ENCODE data around the gene MEN1.

The MEN1 gene

GRCh38 chr11:64769283-64769682, 41.1 kb downstream of the MEN1 start:
- no peak overlapping the region for H3K9ac ChIP-seq (ENCODE audit: low read depth, low read length)
- peaks cover 11% of the 10 kb centered on the region; the same call in 1 of the 2 replicates for H3K4me1 ChIP-seq (ENCODE audit: insufficient read depth, low read length)
- no peaks in the 10 kb centered on the region for H3K9me3 ChIP-seq (ENCODE audit: insufficient read depth, low read depth, low read length)
- peaks cover 96% of the 10 kb centered on the region for H3K36me3 ChIP-seq (ENCODE audit: insufficient read depth, low read depth, low read length)
- H3K27me3 ChIP-seq (ENCODE audit: insufficient read depth, low read length), result no peaks in the 10 kb centered on the region
- H3K4me3 ChIP-seq (ENCODE audit: low read length), result no peak overlapping the region
- H3K27ac ChIP-seq (ENCODE audit: low read length), result no peak overlapping the region

GRCh38 chr11:64768300-64768694, 42.1 kb downstream of the MEN1 start:
- H3K27ac ChIP-seq (ENCODE audit: low read length), result no peak overlapping the region
- no peak overlapping the region for H3K4me3 ChIP-seq (ENCODE audit: low read length)
- peaks cover 95% of the 10 kb centered on the region for H3K36me3 ChIP-seq (ENCODE audit: insufficient read depth, low read depth, low read length)
- no peaks in the 10 kb centered on the region for H3K27me3 ChIP-seq (ENCODE audit: insufficient read depth, low read length)
- no peaks in the 10 kb centered on the region for H3K9me3 ChIP-seq (ENCODE audit: insufficient read depth, low read depth, low read length)
- H3K4me1 ChIP-seq (ENCODE audit: insufficient read depth, low read length), result peaks cover 21% of the 10 kb centered on the region; the same call in 1 of the 2 replicates
- H3K9ac ChIP-seq (ENCODE audit: low read depth, low read length), result no peak overlapping the region

DNA sequence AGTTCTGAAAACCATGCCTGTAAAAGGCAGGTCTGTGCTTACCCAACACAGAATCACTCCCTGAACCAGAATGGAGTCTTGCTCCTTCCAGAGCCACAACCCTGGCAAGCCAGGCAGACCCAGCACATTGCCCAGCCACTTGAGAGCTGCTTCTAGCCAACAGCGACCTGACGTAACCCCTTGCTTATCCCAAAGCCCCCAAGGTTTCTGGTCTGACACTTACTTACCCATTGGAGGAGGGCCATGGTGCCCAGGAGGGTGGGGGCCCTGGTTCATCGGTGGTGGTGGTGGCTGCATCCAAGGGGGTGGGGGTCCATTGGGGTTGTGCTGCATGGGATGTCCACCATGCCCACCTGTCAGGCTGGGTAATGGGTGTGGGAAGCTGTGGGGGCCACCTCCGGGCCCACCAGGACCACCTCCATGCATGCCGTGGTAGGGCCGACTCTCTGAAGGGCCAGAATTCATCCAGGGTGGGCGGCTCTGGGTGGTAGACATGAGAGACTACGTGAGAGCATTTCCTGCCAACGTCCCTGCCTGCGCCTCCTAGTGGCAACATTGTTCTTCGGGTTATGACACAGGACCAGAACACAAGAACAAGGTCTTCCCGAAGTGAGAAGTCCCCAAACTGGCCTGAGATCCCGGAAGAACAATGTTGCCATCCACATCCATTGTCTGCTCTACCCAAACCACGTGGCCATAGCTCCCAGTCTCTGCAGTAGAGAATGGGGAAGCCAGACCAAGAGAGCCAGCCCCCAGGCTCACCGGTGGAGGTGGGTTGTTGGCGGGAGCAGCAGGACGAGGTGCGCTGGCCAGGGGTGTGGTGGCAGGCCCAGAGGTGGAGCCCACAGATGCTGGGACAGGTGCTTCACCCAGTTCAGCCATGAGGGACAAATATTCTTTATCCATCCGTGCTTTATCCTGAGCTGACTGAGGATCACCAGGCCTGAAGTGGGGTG, 42.7 kb downstream of the MEN1 start:
- H3K27ac ChIP-seq (ENCODE audit: low read length), result peak overlapping the region; percentile 13

DNA sequence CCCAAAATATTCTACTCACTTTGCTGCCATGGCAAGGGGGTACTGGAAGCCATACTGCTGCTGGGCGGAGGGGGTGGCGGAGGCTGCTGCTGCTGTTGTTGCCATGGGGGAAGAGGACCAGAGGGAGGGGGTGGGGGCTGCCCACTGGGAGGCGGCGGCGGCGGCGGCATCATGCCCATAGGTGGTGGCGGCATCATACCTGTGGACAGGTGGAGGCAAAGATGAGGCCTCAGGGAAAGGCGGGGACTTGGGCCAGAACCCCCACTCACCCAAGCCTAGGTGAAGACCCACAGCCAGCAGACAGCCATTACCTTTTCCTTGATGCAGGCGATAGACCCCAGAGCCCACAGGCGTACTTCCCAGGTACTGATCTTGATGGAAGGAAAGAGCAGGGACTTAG, 43.5 kb downstream of the MEN1 start:
- no peak overlapping the region for H3K4me3 ChIP-seq (ENCODE audit: low read length)
- H3K9ac ChIP-seq (ENCODE audit: low read depth, low read length), result no peak overlapping the region
- no peaks in the 10 kb centered on the region for H3K9me3 ChIP-seq (ENCODE audit: insufficient read depth, low read depth, low read length)
- H3K4me1 ChIP-seq (ENCODE audit: insufficient read depth, low read length), result peaks cover 28% of the 10 kb centered on the region; the same call in 1 of the 2 replicates
- H3K27me3 ChIP-seq (ENCODE audit: insufficient read depth, low read length), result no peaks in the 10 kb centered on the region
- peaks cover 85% of the 10 kb centered on the region for H3K36me3 ChIP-seq (ENCODE audit: insufficient read depth, low read depth, low read length)
- peak overlapping the region; percentile 13 for H3K27ac ChIP-seq (ENCODE audit: low read length)

More for the DNA sequence above, 42.7 kb downstream of the MEN1 start:
- Histone ChIP-seq H3K9me3 (ENCODE audit: insufficient read depth, low read depth, low read length) (no peaks in the 10 kb centered on the region), H3K36me3 (ENCODE audit: insufficient read depth, low read depth, low read length) (peaks cover 88% of the 10 kb centered on the region), H3K4me1 (ENCODE audit: insufficient read depth, low read length) (peaks cover 21% of the 10 kb centered on the region; the same call in 1 of the 2 replicates), H3K4me3 (ENCODE audit: low read length) (no peak overlapping the region), H3K9ac (ENCODE audit: low read depth, low read length) (no peak overlapping the region), H3K27me3 (ENCODE audit: insufficient read depth, low read length) (no peaks in the 10 kb centered on the region)

DNA sequence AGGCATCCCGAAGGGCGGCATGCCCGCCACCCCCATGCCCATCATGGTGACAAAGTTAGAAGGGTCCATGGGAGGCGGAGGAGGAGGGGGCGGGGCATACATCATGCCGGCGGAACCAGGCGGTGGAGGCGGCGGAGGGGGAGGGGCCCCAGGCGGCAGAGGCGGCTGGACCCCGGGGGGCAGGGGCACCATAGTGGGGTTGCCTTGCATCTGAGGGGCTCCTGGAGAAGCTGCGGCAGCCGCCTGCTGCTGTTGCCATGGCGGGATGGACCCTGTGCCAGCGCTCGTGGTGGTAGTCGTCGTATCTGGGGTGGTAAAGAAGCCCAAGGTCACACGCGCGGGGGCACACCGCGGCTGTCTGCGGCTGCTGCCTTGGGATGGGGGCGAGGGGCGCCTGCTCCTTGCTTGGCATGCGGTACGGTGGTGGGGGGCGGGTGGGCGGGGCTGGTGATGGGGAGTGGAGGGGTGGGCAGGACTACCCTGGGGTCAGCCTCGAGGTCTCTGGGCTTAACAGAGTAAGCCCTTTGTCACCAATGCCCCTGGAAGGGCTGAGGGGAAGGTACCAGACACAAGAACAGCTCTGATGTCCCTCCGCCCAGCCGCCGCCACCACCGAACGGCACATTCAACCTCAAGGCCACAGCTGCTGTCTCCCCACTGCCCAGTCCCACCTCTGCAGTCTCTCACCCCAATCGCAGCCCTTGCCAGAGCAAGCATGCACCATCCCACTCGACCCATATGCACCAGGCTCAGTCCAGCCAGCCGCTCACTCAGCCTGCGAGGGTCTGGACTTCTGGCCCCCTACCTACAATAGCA, 44.3 kb downstream of the MEN1 start:
- Histone ChIP-seq H3K27me3 (ENCODE audit: insufficient read depth, low read length) (no peaks in the 10 kb centered on the region), H3K4me3 (ENCODE audit: low read length) (no peak overlapping the region), H3K27ac (ENCODE audit: low read length) (no peak overlapping the region), H3K9me3 (ENCODE audit: insufficient read depth, low read depth, low read length) (no peaks in the 10 kb centered on the region), H3K9ac (ENCODE audit: low read depth, low read length) (no peak overlapping the region), H3K36me3 (ENCODE audit: insufficient read depth, low read depth, low read length) (peaks cover 77% of the 10 kb centered on the region), H3K4me1 (ENCODE audit: insufficient read depth, low read length) (peaks cover 32% of the 10 kb centered on the region; the same call in 1 of the 2 replicates)

DNA sequence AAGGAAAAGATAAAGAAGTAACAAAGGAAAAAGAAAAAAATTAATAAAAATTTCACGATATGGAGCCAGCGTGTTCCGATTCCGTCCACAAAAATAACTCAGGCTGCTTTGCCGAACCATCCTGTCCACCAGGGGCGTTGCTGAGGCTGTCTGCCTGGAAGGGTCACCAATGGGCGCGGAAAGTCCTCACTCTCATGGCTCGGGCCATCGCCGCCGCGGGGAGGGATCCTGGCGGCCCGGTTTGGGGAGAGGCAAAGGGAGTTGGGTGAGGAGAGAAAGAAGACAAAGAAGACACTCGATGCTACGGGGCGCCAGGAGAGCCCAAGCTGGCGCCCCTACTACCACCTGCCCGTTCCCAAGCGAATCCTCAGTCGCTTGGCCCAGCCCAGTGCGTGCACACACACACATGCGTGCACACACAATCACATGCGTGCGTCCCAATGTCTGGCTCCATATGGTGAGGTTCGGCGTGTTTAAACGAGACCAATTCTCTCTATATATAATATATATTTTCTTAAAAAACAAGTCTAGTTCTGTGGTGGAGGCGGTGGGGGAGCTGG, 45.0 kb downstream of the MEN1 start:
- Histone ChIP-seq H3K4me1 (ENCODE audit: insufficient read depth, low read length) (peaks cover 39% of the 10 kb centered on the region; the same call in 1 of the 2 replicates), H3K9ac (ENCODE audit: low read depth, low read length) (no peak overlapping the region), H3K36me3 (ENCODE audit: insufficient read depth, low read depth, low read length) (peaks cover 75% of the 10 kb centered on the region), H3K9me3 (ENCODE audit: insufficient read depth, low read depth, low read length) (no peaks in the 10 kb centered on the region), H3K27ac (ENCODE audit: low read length) (peak overlapping the region; percentile 23), H3K4me3 (ENCODE audit: low read length) (no peak overlapping the region), H3K27me3 (ENCODE audit: insufficient read depth, low read length) (no peaks in the 10 kb centered on the region)

- Histone ChIP-seq H3K27ac (ENCODE audit: low read length) (peak overlapping the region; percentile 23), H3K4me3 (ENCODE audit: low read length) (no peak overlapping the region), H3K4me1 (ENCODE audit: insufficient read depth, low read length) (peaks cover 42% of the 10 kb centered on the region; the same call in 1 of the 2 replicates), H3K9ac (ENCODE audit: low read depth, low read length) (no peak overlapping the region; the same call in 1 of the 2 replicates), H3K9me3 (ENCODE audit: insufficient read depth, low read depth, low read length) (no peaks in the 10 kb centered on the region), H3K36me3 (ENCODE audit: insufficient read depth, low read depth, low read length) (peaks cover 68% of the 10 kb centered on the region), H3K27me3 (ENCODE audit: insufficient read depth, low read length) (no peaks in the 10 kb centered on the region)
These were observed 45.6 kb downstream of the MEN1 start for GRCh38 chr11:64764753-64765152.

DNA sequence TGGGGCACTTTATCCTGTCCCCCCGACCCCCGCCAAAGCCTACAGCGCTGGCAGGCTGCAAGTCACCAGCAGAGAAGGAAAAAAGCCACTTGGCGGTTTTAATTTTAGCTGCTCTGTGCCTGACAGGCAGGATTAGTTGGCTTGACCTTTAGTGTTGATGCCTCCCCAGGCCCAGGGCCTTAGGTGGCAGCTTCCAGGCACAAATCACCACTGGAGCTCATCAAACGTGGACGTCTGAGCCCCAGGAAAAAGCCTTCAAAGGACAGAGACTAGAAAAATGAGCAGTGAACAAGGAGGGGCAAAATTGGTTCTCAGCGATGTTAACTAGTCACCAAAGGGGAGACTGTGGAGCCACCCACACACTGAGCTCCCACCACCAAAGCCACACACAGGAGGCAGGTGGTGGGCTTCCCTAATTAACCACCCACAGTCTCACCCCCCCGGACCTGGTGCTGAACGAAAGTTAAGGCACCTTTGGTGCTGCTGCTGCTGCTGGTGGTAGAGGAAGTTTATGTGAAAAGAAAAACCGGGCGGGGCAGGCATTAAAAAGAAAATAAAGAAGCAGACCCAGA, 46.2 kb downstream of the MEN1 start:
- Histone ChIP-seq H3K4me1 (ENCODE audit: insufficient read depth, low read length) (peaks cover 48% of the 10 kb centered on the region; the same call in 1 of the 2 replicates), H3K36me3 (ENCODE audit: insufficient read depth, low read depth, low read length) (peaks cover 62% of the 10 kb centered on the region), H3K4me3 (ENCODE audit: low read length) (peak overlapping the region; percentile 35; the same call in 1 of the 2 replicates), H3K9ac (ENCODE audit: low read depth, low read length) (peak overlapping the region; percentile 60; the same call in 1 of the 2 replicates), H3K27me3 (ENCODE audit: insufficient read depth, low read length) (no peaks in the 10 kb centered on the region), H3K9me3 (ENCODE audit: insufficient read depth, low read depth, low read length) (no peaks in the 10 kb centered on the region), H3K27ac (ENCODE audit: low read length) (peak overlapping the region; percentile 62)

GRCh38 chr11:64763526-64764039, 46.8 kb downstream of the MEN1 start:
- Histone ChIP-seq H3K9ac (ENCODE audit: low read depth, low read length) (peak overlapping the region; percentile 60), H3K4me1 (ENCODE audit: insufficient read depth, low read length) (peaks cover 49% of the 10 kb centered on the region; the same call in 1 of the 2 replicates), H3K27me3 (ENCODE audit: insufficient read depth, low read length) (no peaks in the 10 kb centered on the region), H3K4me3 (ENCODE audit: low read length) (peak overlapping the region; percentile 35; the same call in 1 of the 2 replicates), H3K27ac (ENCODE audit: low read length) (peak overlapping the region; percentile 62), H3K9me3 (ENCODE audit: insufficient read depth, low read depth, low read length) (no peaks in the 10 kb centered on the region), H3K36me3 (ENCODE audit: insufficient read depth, low read depth, low read length) (peaks cover 57% of the 10 kb centered on the region)

DNA sequence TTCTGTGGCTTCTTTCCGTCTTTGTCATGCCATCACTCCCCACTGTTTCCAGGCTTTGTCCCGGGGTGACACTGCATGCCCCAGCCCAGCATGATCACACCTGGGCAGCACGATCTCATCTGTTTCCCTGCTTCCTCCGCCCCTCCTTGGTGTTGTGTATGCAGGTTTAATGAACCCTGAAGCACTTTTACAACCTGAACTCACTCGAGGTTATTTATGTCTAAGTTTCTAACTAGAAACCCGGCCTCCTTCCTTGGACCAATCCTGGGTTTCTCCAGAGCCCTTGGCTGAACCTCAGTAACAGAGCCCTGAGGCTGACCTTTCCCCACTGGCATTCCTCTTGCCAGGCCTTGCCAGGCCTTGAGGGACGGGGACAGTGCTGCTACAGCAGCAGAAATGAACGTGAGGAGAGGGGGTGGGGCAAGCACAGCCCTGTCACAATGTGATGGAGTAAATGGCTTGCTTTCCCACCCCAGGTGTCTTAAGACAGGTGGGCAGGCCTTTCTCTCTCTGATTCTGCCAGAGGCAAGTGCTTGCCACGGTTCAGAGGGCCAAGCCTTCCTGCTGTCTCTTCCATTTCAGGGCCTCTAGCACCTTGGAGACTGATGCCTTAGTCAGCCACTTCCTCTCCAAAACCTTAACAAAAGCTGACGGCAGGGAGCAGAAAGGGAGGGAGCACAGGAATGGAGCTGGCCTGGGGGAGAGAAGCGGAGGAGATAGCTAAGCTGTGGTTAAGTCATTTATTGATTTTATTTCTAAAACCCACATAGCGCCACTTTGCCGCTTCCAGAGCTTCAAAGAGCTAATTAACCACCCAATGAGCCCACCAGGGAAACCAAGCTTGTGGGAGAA, 47.5 kb downstream of the MEN1 start:
- Histone ChIP-seq H3K4me1 (ENCODE audit: insufficient read depth, low read length) (peaks cover 49% of the 10 kb centered on the region; the same call in 1 of the 2 replicates), H3K27me3 (ENCODE audit: insufficient read depth, low read length) (no peaks in the 10 kb centered on the region), H3K36me3 (ENCODE audit: insufficient read depth, low read depth, low read length) (peaks cover 50% of the 10 kb centered on the region), H3K27ac (ENCODE audit: low read length) (peak overlapping the region; percentile 62), H3K9ac (ENCODE audit: low read depth, low read length) (peak overlapping the region; percentile 60), H3K9me3 (ENCODE audit: insufficient read depth, low read depth, low read length) (no peaks in the 10 kb centered on the region), H3K4me3 (ENCODE audit: low read length) (peak overlapping the region; percentile 35; the same call in 1 of the 2 replicates)

All from iPS-20b (cell line).